Mucosa of stomach (tissue), 1 donor: ENCODE results near the gene NOL4L.

Source experiments
- H3K27me3 ChIP-seq: one replicate; pipeline ENCODE4 v1.7.0; 2013; ENCODE audit warnings: mild to moderate bottlenecking, low read length; ENCODE audit not compliant: control insufficient read depth, insufficient read depth
- H3K36me3 ChIP-seq: one replicate; pipeline ENCODE4 v1.7.0; 2013; ENCODE audit warnings: low read length; ENCODE audit not compliant: control insufficient read depth, insufficient read depth
- H3K4me1 ChIP-seq: one replicate; pipeline ENCODE4 v1.7.0; 2013; ENCODE audit warnings: mild to moderate bottlenecking, low read length; ENCODE audit not compliant: control insufficient read depth, insufficient read depth
- H3K4me3 ChIP-seq: one replicate; pipeline ENCODE4 v1.7.0; 2013; ENCODE audit warnings: low read length
- H3K9ac ChIP-seq: one replicate; pipeline ENCODE4 v1.7.0; 2013; ENCODE audit warnings: mild to moderate bottlenecking, low read length, moderate library complexity
- H3K9me3 ChIP-seq: one replicate; pipeline ENCODE4 v1.7.0; 2013; ENCODE audit warnings: mild to moderate bottlenecking, low read length, moderate library complexity; ENCODE audit not compliant: control insufficient read depth
- donor health status: Pancreatic carcinoma.

Gene NOL4L

GRCh38 chr20:32526541-32526940, 58.6 kb downstream of the NOL4L start:
- Histone ChIP-seq H3K9me3 (no peaks in the 10 kb centered on the region), H3K4me1 (peaks cover 5% of the 10 kb centered on the region), H3K4me3 (no peak overlapping the region), H3K36me3 (no peaks in the 10 kb centered on the region), H3K27me3 (peaks cover 17% of the 10 kb centered on the region), H3K9ac (no peak overlapping the region)

DNA sequence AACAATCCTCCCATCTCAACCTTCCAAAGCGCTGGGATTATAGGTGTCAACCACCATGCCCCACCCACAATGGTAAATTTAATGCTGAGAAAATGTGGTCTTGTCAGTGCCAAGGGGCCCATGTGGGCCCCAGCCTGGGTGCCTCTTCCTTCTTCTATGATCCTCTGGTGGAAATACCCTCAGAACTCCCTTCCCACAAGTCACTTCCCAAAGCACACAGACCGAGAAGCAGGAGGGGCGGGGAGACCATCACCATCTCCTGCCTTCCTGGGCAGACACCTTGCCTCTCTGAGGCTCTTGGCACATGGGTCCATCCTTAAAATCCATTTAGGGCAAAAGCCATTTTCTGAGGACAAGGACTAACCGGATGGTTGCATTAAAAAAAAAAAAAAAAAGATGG, 59.0 kb downstream of the NOL4L start:
- Histone ChIP-seq H3K4me3 (no peak overlapping the region), H3K36me3 (no peaks in the 10 kb centered on the region), H3K4me1 (peaks cover 5% of the 10 kb centered on the region), H3K9me3 (no peaks in the 10 kb centered on the region), H3K27me3 (peaks cover 17% of the 10 kb centered on the region), H3K9ac (no peak overlapping the region)

DNA sequence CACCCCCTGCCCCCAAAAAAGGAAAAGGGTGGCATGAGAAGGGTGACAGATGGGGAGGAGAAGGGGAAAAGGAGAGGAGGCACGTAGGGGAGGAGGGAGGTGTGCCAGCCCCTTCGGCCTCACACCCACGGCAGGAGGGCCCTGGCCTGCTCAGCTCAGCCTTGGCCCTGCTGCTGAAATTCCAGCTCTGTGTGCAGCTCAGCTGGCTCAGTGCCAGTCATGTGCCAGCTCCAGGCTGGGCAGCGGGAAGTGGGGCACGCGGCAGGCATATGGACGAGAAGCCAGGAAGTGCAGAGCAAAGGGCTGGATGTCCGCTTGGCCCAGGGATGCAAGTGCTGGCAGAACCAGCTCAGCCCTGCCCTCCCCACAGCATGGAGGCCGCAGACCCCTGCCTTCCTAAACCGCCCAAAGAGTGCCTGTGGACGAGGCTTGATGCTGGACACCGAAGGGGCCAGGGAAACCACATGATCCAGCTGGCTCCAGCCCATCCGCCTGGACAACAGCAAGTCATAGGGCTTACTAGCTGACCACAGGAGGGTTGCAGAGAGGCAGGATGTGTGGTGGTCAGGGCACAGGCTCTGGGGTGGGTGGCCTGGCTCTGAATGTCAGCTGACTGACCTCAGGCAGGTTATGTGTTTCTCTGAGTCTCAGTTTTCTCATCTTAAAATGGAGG, 60.2 kb downstream of the NOL4L start:
- Histone ChIP-seq H3K9ac (no peak overlapping the region), H3K27me3 (peaks cover 17% of the 10 kb centered on the region), H3K4me1 (peaks cover 5% of the 10 kb centered on the region), H3K4me3 (no peak overlapping the region), H3K36me3 (no peaks in the 10 kb centered on the region), H3K9me3 (no peaks in the 10 kb centered on the region)

GRCh38 chr20:32523613-32524213, 61.4 kb downstream of the NOL4L start:
- H3K36me3 ChIP-seq: no peaks in the 10 kb centered on the region
- H3K27me3 ChIP-seq: peaks cover 15% of the 10 kb centered on the region
- no peaks in the 10 kb centered on the region for H3K9me3 ChIP-seq
- H3K9ac ChIP-seq: no peak overlapping the region
- no peak overlapping the region for H3K4me3 ChIP-seq
- peaks cover 5% of the 10 kb centered on the region for H3K4me1 ChIP-seq

- H3K27me3 ChIP-seq: peaks cover 7% of the 10 kb centered on the region
- H3K9ac ChIP-seq: no peak overlapping the region
- no peaks in the 10 kb centered on the region for H3K4me1 ChIP-seq
- no peaks in the 10 kb centered on the region for H3K9me3 ChIP-seq
- H3K36me3 ChIP-seq: no peaks in the 10 kb centered on the region
- no peak overlapping the region for H3K4me3 ChIP-seq
These were observed 62.1 kb downstream of the NOL4L start for GRCh38 chr20:32522776-32523612.

GRCh38 chr20:32522526-32522775, 62.7 kb downstream of the NOL4L start:
- Histone ChIP-seq H3K9me3 (no peaks in the 10 kb centered on the region), H3K4me1 (no peaks in the 10 kb centered on the region), H3K27me3 (peaks cover 2% of the 10 kb centered on the region), H3K36me3 (no peaks in the 10 kb centered on the region), H3K4me3 (no peak overlapping the region), H3K9ac (no peak overlapping the region)

DNA sequence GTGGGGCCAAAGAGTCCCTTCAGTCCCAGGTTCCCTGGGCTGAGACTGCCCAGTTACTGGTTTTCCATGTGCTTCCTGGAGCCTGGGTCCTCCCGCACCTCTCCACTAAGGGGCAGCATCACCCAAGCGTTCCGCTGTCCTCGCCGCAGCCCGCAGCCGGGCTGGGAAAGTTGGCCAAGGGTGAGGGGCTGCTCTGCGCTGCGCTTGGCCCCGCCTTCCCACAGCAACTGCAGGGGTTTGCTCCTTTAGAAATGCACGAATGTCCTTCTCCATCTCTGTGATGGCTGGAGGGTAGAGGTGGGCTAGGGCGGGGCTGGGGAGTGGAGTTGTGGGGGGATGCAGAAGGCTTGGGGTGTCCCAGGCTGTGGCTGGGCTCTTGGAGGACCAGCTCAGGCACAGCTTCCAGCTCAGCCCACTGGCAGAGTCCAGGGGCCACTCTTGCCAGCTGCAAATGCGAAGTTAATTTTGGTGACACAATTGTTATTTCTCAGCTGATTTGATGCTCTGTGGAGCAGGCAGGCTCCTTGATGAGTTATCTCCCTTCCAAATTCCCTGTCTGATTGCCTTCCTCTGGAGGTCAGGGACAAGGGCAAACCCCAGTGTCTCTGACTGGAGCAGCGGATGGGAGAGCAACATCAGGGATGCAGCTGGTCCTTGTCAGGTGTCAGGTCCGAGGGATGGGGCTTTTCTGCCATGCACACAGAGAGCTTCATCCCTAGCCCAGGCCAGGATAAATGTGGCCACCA, 63.2 kb downstream of the NOL4L start:
- H3K9me3 ChIP-seq: no peaks in the 10 kb centered on the region
- no peaks in the 10 kb centered on the region for H3K36me3 ChIP-seq
- H3K27me3 ChIP-seq: no peaks in the 10 kb centered on the region
- peaks cover 3% of the 10 kb centered on the region for H3K4me1 ChIP-seq
- H3K4me3 ChIP-seq: no peak overlapping the region
- H3K9ac ChIP-seq: no peak overlapping the region

GRCh38 chr20:32520927-32521203, 64.3 kb downstream of the NOL4L start:
- Histone ChIP-seq H3K9me3 (no peaks in the 10 kb centered on the region), H3K4me1 (peaks cover 5% of the 10 kb centered on the region), H3K36me3 (no peaks in the 10 kb centered on the region), H3K9ac (no peak overlapping the region), H3K27me3 (no peaks in the 10 kb centered on the region), H3K4me3 (no peak overlapping the region)

DNA sequence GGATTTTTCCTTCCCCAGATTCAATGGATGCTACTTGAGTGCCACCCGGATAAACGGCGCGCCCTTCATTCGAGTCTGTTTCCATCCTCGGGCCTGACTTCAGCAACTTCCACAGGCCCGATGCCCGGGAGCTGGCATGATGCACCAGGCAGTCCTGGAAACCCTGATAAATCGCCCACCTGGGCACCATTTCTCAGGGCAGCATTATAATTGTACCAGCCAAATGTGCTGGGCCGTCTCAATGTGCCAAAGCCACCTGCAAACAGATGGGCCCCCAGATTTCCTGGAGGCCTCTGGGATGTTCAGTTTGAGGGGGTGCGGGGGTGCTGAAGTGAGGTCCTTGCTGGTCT, 65.8 kb downstream of the NOL4L start:
- Histone ChIP-seq H3K36me3 (no peaks in the 10 kb centered on the region), H3K4me3 (no peak overlapping the region), H3K9me3 (no peaks in the 10 kb centered on the region), H3K27me3 (no peaks in the 10 kb centered on the region), H3K9ac (no peak overlapping the region), H3K4me1 (peaks cover 5% of the 10 kb centered on the region)

GRCh38 chr20:32518593-32519380, 66.3 kb downstream of the NOL4L start:
- Histone ChIP-seq H3K9ac (no peak overlapping the region), H3K36me3 (no peaks in the 10 kb centered on the region), H3K27me3 (no peaks in the 10 kb centered on the region), H3K4me3 (no peak overlapping the region), H3K4me1 (peaks cover 5% of the 10 kb centered on the region), H3K9me3 (no peaks in the 10 kb centered on the region)

- Histone ChIP-seq H3K36me3 (no peaks in the 10 kb centered on the region), H3K9me3 (no peaks in the 10 kb centered on the region), H3K4me3 (no peak overlapping the region), H3K27me3 (no peaks in the 10 kb centered on the region), H3K4me1 (peaks cover 5% of the 10 kb centered on the region), H3K9ac (no peak overlapping the region)
These were observed 67.1 kb downstream of the NOL4L start for GRCh38 chr20:32517914-32518592.
